ENCODE measurements around the gene MMUT.

MMUT gene

GRCh38 chr6:49384904-49385303, 78.1 kb downstream of the MMUT start:
- DNase-seq (ENCODE audit: low read depth), result peak; percentile 2
- TF ChIP-seq CTCF (IDR thresholded peaks at IDR 0.05; ENCODE audit: insufficient read depth, low read depth, low read length, missing control alignments), result no peak
- no peak overlapping the region for H3K4me3 ChIP-seq (ENCODE audit: low read length)

Measured in epithelial cell of esophagus (primary cell).